Kidney (tissue), 14 donors: Measurements from ENCODE around the gene FMO4. TPM values are rescaled to one million over a fixed set of nuclear protein-coding genes. Genes with fewer than 3 reads are reported as not detected.
"Not testable (repeated sequence)": the region's sequence is repeated elsewhere in the genome, so short reads cannot be mapped to it uniquely, and the experiment has no call there.

Experiments used
- DNase-seq, 5 donors: peaks; one replicate each; pipeline ENCODE4 v3.0.0-alpha.2; 2013 to 2020
- FAIRE-seq: peaks from 2 replicates; lab custom pipeline; 2012; peaks lifted over from hg19 to GRCh38; lab: Jason Lieb, UNC
- H3K27ac ChIP-seq, 2 donors: one replicate each; pipeline ENCODE4 v1.7.0; 2013; ENCODE audit warnings: low read depth in 2 of 2, low read length in 2 of 2, inconsistent platforms in 1 of 2
- H3K27me3 ChIP-seq: one replicate; pipeline ENCODE4 v1.7.1; 2013; ENCODE audit warnings: low read length, inconsistent platforms; ENCODE audit not compliant: control insufficient read depth, insufficient read depth
- H3K36me3 ChIP-seq, 3 donors: one replicate each; pipeline versions ENCODE4 v1.7.0 to v1.7.1; 2013; ENCODE audit warnings: low read length in 3 of 3, control low read depth in 1 of 3, inconsistent platforms in 1 of 3; ENCODE audit not compliant: insufficient read depth in 3 of 3, control insufficient read depth in 2 of 3
- H3K4me1 ChIP-seq, 3 donors: one replicate each; pipeline versions ENCODE4 v1.7.0 to v1.7.1; 2013; ENCODE audit warnings: low read length in 3 of 3, inconsistent platforms in 1 of 3, low read depth in 1 of 3; ENCODE audit not compliant: control insufficient read depth in 2 of 3, insufficient read depth in 2 of 3
- H3K4me3 ChIP-seq, 3 donors: one replicate each; pipeline versions ENCODE4 v1.7.0 to v1.8.1; 2013; ENCODE audit warnings: low read length in 3 of 3, control low read depth in 1 of 3, inconsistent platforms in 1 of 3
- H3K9ac ChIP-seq, 3 donors: one replicate each; pipeline versions ENCODE4 v1.7.0 to v1.7.1; 2013; ENCODE audit warnings: low read length in 3 of 3, control low read depth in 1 of 3, inconsistent platforms in 1 of 3
- H3K9me3 ChIP-seq, 3 donors: one replicate each; pipeline versions ENCODE4 v1.7.0 to v1.7.1; 2013; ENCODE audit warnings: low read length in 3 of 3, control low read depth in 1 of 3, inconsistent platforms in 1 of 3; ENCODE audit not compliant: control insufficient read depth in 2 of 3, insufficient read depth in 1 of 3
- intact Hi-C: fragments of 100-400 bp; cut with DNase I; formaldehyde crosslinking; loops from one replicate; pipeline ENCODE4 v1.11.1; 2022
- polyA plus RNA-seq: library from polyadenylated mRNA; stranded (reverse); fragments of 350-450 nt; fragmentation: Illumina TruSeq; extraction: RNeasy Lipid Tissue Mini Kit (QIAGEN cat#74804); gene quantifications from one replicate; pipeline ENCODE4 v1.2.3, GENCODE V29; 2014; ENCODE audit warnings: low read depth, low replicate concordance; ENCODE audit not compliant: insufficient read depth
- total RNA-seq: library from RNA; stranded (reverse); fragmentation: NEBNext Ultra II Directional; extraction: Animal tissue kit (Norgen Biotek cat#: 25700); gene quantifications from one replicate; pipeline ENCODE4 v1.2.1, GENCODE V29; 2021
- TF ChIP-seq, protein P1 (sequence below): IDR thresholded peaks from 3 replicates; pipeline ENCODE4 v1.5.1; 2012; ENCODE audit warnings: mild to moderate bottlenecking, moderate library complexity, borderline replicate concordance; ENCODE audit not compliant: insufficient read depth; ENCODE audit errors: extremely low read depth
- donor health status: control.
- donor health status: control.
- donor health status: control.
- donor health status: control.
- donor health status: control.
- donor health status: DM: yes; HTN: yes; CAD: no.
- donor health status: Normal renal cell carcinoma (clear cell type).

The FMO4 gene
- total and polyA plus RNA-seq, 2 donors from 2014 or later: 10.6 to 25.8 TPM

- FAIRE-seq (no peak), DNase-seq (no peak)
- H3K4me3 ChIP-seq: no peak overlapping the region
- H3K36me3 ChIP-seq: no peaks in the 10 kb centered on the region
- intact Hi-C loops: no loop called here
- no peaks in the 10 kb centered on the region for H3K4me1 ChIP-seq
- no peaks in the 10 kb centered on the region for H3K27me3 ChIP-seq
- TF ChIP-seq, protein P1, sequence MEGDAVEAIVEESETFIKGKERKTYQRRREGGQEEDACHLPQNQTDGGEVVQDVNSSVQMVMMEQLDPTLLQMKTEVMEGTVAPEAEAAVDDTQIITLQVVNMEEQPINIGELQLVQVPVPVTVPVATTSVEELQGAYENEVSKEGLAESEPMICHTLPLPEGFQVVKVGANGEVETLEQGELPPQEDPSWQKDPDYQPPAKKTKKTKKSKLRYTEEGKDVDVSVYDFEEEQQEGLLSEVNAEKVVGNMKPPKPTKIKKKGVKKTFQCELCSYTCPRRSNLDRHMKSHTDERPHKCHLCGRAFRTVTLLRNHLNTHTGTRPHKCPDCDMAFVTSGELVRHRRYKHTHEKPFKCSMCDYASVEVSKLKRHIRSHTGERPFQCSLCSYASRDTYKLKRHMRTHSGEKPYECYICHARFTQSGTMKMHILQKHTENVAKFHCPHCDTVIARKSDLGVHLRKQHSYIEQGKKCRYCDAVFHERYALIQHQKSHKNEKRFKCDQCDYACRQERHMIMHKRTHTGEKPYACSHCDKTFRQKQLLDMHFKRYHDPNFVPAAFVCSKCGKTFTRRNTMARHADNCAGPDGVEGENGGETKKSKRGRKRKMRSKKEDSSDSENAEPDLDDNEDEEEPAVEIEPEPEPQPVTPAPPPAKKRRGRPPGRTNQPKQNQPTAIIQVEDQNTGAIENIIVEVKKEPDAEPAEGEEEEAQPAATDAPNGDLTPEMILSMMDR: no peak
- H3K27ac ChIP-seq: no peak overlapping the region
- no peak overlapping the region for H3K9ac ChIP-seq
- H3K9me3 ChIP-seq: no peaks in the 10 kb centered on the region
These were observed 70.5 kb downstream of the FMO4 start for GRCh38 chr1:171384496-171384895.

GRCh38 chr1:171389171-171389570 lies 75.2 kb downstream of the FMO4 start:
- H3K27me3 ChIP-seq: no peaks in the 10 kb centered on the region
- no peak for DNase-seq
- H3K4me3 ChIP-seq: no peak overlapping the region
- no peak for FAIRE-seq
- no peaks in the 10 kb centered on the region for H3K9me3 ChIP-seq
- H3K36me3 ChIP-seq: no peaks in the 10 kb centered on the region
- H3K4me1 ChIP-seq: no peaks in the 10 kb centered on the region
- TF ChIP-seq, protein P1: no peak
- intact Hi-C loops: no loop called here
- H3K9ac ChIP-seq: no peak overlapping the region
- no peak overlapping the region for H3K27ac ChIP-seq

GRCh38 chr1:171390740-171391139 lies 76.8 kb downstream of the FMO4 start:
- H3K27ac ChIP-seq, H3K27me3 ChIP-seq, intact Hi-C loops, H3K9me3 ChIP-seq, DNase-seq, H3K4me3 ChIP-seq, FAIRE-seq, H3K9ac ChIP-seq, H3K4me1 ChIP-seq, H3K36me3 ChIP-seq: not testable (repeated sequence)

Other genes with a start within 250 kb of the FMO4 start
- 19.3 TPM for gene FMO3, start 223.3 kb upstream of the FMO4 start, total RNA-seq
- 7.7 TPM for gene FMO3, start 223.3 kb upstream of the FMO4 start, polyA plus RNA-seq
- 22.3 TPM for gene FMO2, start 128.9 kb upstream of the FMO4 start, total RNA-seq
- gene FMO2, start 128.9 kb upstream of the FMO4 start, polyA plus RNA-seq: 3.9 TPM
- 16.5 TPM for gene FMO1, start 65.7 kb upstream of the FMO4 start, total RNA-seq
- 116 TPM for gene FMO1, start 65.7 kb upstream of the FMO4 start, polyA plus RNA-seq
- gene PRRC2C, start 171.3 kb downstream of the FMO4 start, total RNA-seq: 152 TPM
- gene PRRC2C, start 171.3 kb downstream of the FMO4 start, polyA plus RNA-seq: 28.1 TPM